ENCODE measurements around the gene EPB41L4A.

The EPB41L4A gene

GRCh38 chr5:112200131-112200530 is 218.9 kb downstream of the EPB41L4A start:
- no peak for DNase-seq

- DNase-seq: no peak
These were observed 222.5 kb downstream of the EPB41L4A start for GRCh38 chr5:112196584-112196983.

- no peak for DNase-seq
These were observed 223.2 kb downstream of the EPB41L4A start for GRCh38 chr5:112195924-112196323.

DNA sequence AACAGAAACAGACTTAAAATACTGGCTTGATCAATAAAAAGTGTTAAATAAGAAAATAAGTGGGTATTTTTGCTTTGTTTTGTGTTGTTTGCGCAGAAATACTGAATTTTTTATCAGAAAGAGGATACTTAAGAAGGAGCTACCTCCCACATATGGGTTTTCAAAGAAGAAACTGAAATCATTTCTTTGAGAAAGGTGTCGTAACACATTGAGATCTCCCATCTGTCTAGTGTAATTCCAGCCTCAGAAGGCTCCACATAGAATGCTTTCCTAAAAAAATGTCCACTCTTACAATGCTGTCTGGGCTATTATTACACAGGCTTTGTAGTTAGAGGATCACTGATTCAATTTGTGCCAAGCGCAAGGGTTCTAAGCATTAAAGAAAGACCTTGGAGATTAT is 226.2 kb downstream of the EPB41L4A start:
- no peak for DNase-seq

DNA sequence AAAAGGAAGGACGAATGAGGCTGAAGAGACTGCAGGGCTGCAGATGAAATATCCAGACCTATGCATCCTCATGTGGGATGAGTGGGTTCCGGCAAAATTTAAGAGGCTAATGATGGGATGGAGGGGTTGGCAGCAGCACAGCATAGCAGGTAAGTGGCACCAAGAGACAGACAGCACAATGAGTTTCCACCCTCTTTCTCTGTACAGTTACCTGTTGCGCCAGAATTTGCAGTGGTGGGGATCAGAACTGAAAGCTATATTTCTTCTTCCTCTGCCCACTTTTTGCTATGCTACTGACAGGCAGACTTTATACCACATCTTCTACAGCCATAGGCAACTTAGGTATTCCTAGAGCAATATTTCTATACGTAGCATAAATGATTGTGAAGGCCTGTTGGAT is 227.0 kb downstream of the EPB41L4A start:
- no peak for DNase-seq

DNA sequence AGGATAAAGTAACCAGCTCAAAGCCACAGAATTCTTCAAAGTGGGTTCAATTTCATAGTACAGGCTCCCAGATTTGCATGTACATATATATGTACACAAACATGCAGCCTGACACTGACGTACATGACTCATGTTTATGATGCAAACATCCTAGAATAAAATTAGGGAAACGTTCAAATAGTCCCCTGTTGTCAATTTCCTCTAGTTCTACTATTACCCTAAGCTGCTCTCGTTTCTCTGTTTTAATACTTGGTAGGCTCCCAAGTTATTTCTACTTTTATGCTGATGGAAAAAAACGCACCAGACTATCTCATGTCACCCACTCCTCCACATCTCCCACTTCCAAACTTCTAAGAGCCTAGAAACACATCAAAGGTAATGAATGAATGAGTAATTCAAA is 229.7 kb downstream of the EPB41L4A start:
- no peak for DNase-seq

GRCh38 chr5:112186401-112186990 is 232.6 kb downstream of the EPB41L4A start:
- DNase-seq: peak; percentile 8

DNA sequence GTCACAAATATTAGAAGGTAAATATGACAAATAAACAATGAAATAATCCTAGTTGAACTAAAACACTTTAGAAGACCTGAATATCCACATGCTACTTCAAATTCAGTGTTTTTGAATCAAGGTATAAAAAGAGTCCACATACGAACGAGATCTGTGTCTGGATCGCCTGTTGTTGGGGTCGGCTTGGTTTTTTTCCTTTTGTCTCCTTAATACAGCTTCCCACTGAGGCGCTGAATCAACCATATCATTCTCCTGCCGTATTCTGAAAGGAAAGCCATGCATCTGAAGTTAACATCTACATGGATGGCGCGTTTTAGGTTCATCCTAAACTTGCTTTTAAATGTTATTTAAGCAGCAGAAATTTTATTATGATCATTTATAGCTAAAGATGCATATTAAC is 235.2 kb downstream of the EPB41L4A start:
- DNase-seq: peak; percentile 49

- DNase-seq: peak; percentile 23
These were observed 235.9 kb downstream of the EPB41L4A start for GRCh38 chr5:112183103-112183711.

DNA sequence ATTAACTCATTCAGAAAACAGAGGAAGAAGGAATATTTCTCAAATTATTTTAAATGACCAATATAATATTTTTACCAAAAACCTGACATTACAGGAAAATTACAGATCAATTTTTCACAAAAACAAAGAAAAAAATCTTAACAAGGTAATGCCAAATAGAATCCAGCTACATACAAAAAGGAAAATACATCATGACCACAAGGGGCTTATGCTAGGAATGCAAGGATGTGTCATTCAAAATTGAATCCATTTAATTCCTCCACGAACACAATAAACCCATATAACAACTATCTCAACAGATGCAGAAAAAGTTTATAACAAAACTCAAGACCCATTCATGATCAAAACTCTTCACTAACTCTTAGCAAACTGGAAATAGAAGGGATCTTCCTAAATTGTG is 239.8 kb downstream of the EPB41L4A start:
- no peak for DNase-seq

DNA sequence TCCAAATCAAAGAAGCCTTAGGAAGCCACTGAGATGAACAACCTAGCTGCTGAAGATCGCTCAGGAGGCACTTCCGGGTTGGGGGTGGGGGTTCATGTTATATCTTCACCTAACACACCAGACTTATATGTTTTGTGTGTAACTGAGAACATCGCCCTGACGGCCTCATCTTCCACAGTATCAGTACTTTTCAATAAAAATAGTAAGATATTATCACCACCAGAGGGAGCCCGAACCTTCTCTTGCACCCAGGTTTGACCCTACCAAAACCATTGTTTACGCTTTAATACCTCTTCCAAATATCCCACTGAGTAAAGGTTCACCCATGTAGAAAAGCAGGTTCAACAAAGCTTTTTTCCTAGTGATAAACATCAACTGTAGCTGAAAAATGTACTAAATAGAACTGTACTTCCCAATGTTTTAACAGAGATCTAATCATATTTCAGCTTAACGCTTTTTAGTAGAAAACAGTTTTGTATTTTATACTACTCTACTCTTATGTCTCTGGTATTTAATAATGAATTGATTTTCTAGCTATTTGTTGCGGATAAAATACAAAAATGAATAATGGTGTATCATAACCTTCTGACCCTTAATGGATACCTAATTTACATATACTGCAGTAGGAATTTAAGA is 244.0 kb downstream of the EPB41L4A start:
- DNase-seq: peak; percentile 8

DNA sequence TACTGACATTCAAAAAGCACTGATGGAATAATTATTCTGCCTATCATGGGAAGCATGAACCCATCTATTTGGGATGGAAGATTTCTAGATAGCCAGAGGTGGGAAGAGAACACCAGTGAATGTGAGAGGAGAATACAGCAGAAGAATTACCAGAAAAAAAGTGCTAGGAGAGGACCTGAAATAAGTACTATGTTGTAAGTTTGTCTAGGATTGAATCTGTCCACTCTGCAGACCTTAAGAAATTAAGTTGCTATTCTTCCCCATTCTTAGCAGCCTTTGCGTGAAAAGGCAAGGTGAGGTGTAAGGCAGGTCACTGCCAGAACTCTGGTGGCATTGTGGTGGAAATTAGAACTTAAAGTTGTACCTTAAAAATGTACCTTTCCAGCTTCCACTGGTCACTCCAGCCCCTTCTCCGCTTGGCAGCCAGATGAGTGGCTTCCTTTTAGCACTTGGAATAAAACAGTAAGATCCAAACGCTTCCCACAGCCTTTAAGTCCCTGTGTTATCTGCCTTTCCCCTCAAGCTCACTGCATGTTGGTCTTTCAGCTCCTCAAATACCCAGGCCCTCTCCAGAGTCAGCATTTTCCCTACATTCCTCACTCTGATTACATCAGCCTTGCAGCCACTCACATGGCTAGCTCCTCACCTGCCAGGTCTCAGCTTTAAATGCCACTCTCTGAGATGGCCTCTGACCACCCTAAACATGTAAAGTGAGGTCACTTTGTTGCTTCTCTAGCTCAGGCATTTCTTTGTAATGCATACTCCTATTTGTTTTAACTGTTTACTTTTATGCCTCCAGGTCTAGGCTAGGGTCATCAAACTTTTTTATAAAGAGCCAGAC is 253.0 kb downstream of the EPB41L4A start:
- no peak for DNase-seq

DNA sequence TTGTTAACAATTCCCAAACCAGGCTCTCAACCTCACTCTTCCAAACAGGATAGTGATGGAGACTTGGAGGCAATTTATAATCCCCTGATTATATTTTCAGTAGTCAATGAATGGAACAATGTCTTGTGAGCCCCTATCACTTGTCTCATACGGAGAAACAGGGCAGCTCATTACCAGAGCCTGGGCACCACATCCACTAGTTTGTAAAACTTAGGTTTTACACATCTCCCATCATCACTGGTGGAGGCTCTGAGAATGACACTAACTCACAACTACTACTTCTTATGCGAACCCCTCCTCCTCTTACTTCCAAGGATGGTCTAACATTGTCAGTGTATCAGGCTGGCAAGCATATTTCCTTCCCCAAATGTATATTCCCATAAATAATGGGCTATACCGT is 253.7 kb downstream of the EPB41L4A start:
- no peak for DNase-seq

- no peak for DNase-seq
These were observed 255.6 kb downstream of the EPB41L4A start for GRCh38 chr5:112163435-112163834.

- DNase-seq: no peak
These were observed 257.7 kb downstream of the EPB41L4A start for GRCh38 chr5:112161392-112161748.

GRCh38 chr5:112160652-112161391 is 258.3 kb downstream of the EPB41L4A start:
- DNase-seq: peak; percentile 80

DNA sequence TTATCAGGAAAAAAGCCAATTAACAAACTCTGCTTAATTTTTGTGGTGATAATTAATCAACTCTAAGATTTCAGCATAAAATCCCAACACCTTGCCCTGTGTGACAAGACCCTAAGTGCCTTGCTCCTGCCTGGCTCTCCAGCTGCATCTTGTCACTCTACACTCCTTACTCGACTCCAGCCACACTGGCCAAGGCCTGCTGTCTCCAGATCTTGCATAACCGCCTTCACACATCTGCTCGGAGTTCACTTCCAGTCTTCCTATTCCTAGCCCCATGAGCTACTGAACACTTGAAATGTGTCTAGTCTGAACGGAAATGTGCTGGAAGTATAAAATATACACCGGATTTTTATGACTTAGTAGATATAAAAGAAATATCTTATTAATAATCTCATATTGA is 259.6 kb downstream of the EPB41L4A start:
- no peak for DNase-seq

- no peak for DNase-seq
These were observed 262.9 kb downstream of the EPB41L4A start for GRCh38 chr5:112156211-112156610.

GRCh38 chr5:112154940-112155686 is 264.0 kb downstream of the EPB41L4A start:
- DNase-seq: no peak

- DNase-seq: no peak
These were observed 269.4 kb downstream of the EPB41L4A start for GRCh38 chr5:112149727-112150126.

- peak; percentile 46 for DNase-seq
These were observed 272.5 kb downstream of the EPB41L4A start for GRCh38 chr5:112146323-112147226.

Data from NCI-H2227 treated with DMSO at 0.1 percent for 48 hours (cell line).